GM12892 (cell line): Measurements from ENCODE around the gene CCDC106.

Experiments
- POLR2A ChIP-seq: IDR thresholded peaks from 2 replicates; pipeline ENCODE4 v1.6.1; 2011; ENCODE audit warnings: low read depth, low read length, control low read depth
- POLR2AphosphoS5 ChIP-seq: IDR thresholded peaks from 2 replicates; pipeline ENCODE4 v1.6.1; 2011; ENCODE audit warnings: low read depth, low read length, control low read depth
- TAF1 ChIP-seq: IDR thresholded peaks from 2 replicates; pipeline ENCODE4 v1.6.1; 2011; ENCODE audit warnings: low read depth, mild to moderate bottlenecking, control low read depth, low read length, borderline replicate concordance

GRCh38 chr19:55683449-55684261 lies 35.6 kb downstream of the CCDC106 start:
- TF ChIP-seq POLR2A (no peak), POLR2AphosphoS5 (0 out of 2 replicates have a peak, but pooled peaks have one; percentile 15), TAF1 (no peak)
